GM19193 (cell line): ENCODE data around the gene DCDC1.

Experiments used
- POLR2A ChIP-seq: IDR thresholded peaks from 4 replicates; pipeline ENCODE4 v1.6.1; 2011; ENCODE audit not compliant: insufficient read depth, insufficient read length; ENCODE audit errors: extremely low read depth

DCDC1 gene, protein sequence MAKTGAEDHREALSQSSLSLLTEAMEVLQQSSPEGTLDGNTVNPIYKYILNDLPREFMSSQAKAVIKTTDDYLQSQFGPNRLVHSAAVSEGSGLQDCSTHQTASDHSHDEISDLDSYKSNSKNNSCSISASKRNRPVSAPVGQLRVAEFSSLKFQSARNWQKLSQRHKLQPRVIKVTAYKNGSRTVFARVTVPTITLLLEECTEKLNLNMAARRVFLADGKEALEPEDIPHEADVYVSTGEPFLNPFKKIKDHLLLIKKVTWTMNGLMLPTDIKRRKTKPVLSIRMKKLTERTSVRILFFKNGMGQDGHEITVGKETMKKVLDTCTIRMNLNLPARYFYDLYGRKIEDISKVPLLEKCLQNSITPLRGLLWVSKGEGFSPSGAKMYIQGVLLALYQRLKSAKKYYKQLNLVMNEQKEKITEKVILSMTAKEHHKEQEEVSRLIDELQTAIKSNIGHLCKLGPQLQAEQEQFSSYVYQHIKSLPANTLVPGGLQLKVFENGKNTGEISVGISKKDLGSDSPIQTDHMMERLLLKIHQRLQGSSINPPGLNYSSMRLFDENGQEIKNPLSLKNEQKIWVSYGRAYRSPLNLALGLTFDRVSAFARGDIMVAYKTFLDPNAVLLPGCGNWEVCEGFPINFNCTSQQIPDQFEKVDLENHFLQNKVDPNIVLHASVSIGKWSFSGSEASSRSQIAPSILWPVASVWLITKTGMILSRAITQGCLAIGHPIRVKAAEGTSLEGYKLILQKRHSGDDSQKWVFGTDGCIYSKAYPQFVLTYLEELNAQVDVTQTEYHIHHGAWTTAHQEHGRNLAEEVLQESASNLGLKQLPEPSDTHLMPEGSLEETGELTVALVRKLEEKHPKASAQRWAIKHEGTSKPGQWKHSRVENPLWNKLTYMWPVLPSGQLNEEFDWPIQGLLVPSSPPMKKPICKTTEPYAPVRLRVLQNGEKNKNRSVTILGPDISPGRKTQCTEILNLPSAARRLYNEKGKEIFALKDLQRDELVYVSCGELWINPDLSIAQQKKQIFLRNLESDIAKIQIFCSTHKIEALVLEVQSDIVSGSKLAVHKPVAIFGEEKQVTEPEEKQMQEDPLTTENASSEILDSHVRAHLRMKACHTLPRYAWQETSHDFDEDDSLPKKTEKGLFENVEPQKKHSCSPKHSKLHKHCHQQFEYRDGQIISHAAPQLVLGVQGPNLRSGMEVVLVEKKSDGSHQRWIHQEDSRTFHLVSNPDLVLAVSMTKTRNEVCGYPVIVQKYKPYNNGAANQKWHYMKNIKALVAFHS (N-terminal part only)

DNA sequence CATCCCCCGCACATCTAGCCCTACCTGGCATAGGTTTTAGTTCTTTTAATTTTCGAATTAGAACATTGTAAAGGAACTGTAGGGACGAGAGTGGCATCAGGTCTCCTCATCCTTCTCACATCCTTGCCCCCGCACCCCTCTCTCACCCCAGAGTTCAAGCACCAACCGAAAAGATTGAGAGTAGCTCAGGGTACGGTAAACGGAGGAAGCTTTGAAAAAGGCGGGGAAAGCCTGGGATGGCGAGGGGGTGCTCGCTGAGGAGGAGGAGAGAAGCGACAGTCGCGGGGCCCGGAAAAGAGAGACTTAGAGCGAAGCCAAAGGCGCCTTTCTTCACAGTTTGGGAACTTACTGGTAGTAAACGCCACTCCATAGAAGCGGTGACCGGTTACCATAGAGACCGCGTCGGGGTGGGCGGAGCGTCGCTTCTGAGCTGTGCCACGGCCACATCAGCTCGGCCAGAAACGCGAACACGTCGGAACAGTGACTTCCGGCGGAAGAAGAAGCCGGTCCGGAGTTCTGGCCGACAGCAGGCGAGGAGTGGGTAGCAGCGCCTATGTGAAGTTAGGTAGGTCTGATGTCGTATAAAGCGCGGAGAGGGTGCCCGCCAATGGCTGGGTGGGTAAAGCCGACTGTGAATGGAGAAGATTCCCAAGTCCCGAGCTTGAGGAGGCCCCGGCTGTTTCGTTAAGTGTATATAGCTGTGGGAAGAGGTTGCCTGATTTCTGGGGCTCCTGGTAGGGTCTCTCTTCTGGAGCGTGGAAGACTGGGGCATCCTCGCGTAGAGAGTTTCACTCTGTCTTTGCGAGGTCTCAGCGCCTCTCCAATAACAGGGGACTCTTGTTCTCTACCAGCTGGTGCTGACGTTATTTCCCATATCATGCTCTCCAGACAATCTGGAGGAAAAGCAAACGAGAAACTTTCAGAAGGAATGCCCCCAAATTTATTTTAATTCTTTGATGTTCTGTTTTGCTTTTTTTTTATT lies at the start of gene DCDC1, which contains the start of gene DNAJC24:
TSS of gene DCDC1 (minus strand) at position 392 of the 982 bp plus-strand sequence. CDS start 41,459 bp downstream, outside the sequence.
TSS of gene DNAJC24 (plus strand) at position 513 of the 982 bp plus-strand sequence. CDS start 889 bp downstream, outside the sequence.
- TF ChIP-seq POLR2A, result peak; percentile 90

DNA sequence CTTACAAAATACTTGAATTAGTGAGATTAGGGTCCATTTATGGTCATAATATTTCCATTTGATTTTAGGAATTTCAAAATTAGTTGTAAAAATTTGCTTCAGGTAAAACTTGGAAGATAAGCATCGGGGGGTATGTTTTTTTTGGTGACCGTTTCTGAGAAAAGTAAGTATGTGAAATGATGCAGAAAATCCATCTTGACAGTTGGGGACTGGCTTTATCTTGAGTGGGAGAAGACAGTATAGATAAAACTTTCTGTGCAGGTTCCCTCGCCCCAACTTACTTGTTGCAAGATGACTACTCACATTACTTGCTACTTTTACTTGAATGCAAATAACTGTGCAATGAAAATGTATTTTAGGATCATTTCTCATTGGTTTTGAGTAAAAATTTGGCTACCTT lies 49.6 kb upstream of the DCDC1 start:
- TF ChIP-seq POLR2A, result no peak

DNA sequence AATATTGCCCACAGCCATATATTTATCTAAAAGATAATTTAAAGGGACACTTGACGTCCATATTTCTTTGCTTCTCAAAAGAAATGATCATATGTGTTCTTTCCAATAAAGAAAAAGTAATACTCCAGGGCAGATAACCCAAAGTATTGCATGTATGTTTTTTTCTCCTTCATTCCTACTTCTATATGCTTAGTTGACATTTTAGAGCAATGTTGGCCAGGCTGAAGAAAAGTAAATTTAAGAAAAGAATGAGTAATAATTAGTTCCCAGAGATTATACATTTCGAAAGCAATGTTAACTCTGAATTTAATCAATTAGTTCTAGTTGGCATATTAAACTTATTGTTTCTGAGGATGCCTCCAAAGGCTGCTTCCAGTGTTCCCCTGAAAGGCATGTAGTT lies 48.3 kb upstream of the DCDC1 start:
- TF ChIP-seq POLR2A, result no peak

DNA sequence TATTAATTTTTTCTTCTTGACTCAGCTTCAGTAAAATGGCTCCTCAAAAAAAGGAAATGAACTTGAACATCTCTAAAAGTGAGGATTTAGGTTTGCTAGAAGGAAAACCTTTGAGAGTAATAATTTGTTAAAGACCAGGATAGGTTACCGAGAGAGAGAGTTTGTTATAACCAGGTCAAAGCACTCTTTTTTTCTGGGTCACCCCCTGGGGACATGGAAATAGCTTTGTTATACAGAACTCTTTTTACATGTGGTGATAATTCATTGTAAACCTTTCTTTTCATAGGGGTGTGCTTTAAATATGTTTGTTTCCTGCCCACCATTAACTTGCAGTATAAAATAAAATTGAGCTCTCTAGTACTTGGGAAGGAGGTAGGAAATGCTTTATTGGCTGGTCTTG lies 47.8 kb upstream of the DCDC1 start:
- TF ChIP-seq POLR2A, result no peak

DNA sequence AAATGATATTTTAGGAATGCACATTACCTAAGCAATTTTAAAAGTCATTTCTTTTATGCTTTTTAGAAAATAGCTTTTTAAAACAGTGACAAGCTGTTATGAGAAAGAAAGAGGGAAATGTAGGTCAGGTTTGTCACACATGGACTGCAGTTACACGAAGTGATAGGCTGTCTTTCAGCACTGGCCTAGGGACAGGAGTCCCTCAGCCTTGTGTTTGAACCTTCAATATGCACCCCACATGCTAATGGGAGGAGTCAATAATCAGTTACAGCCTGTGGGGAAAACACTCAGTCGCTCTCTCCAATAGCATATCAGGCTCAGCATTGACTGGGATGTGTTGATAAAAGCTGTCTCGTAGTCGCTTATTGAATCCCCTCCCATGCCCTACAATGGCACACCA lies 45.9 kb upstream of the DCDC1 start:
- TF ChIP-seq POLR2A, result no peak

DNA sequence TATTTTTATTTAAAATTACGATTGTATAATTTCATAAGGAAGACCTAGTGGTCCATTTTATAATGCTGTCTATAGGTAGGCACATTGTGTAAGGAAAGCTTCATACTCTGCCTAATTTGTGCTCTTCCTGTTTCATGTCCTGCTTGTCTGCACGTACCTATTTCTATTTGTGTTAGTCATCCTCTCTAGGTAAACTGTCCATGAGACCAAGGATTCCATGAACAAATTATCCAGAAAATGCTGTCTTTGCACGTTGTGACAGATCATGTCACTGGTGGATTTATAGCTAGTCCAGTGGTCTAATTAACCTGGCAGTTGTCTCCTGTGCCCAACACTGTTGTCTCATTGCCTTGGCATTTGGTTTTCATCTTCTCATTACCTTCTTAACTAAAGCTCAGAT lies 44.8 kb upstream of the DCDC1 start:
- TF ChIP-seq POLR2A, result no peak

DNA sequence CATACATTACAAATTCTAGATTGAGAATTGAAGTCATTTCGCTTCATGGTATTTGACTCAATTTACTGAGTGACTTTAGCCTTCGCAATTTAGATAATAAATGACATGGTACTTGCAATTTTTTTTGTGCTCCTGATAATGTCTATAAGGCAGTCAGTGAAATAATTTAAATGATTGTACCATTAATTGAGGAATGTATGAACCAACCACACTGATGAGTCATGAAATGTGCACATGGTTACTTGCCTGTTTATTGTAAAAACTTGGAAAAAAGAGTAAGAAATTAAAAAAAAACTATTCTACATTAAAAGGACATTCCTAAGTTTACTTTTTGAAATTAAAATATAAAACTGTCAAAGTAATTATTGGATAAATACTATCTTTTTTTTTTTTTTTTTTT lies 43.4 kb upstream of the DCDC1 start:
- no peak for TF ChIP-seq POLR2A

DNA sequence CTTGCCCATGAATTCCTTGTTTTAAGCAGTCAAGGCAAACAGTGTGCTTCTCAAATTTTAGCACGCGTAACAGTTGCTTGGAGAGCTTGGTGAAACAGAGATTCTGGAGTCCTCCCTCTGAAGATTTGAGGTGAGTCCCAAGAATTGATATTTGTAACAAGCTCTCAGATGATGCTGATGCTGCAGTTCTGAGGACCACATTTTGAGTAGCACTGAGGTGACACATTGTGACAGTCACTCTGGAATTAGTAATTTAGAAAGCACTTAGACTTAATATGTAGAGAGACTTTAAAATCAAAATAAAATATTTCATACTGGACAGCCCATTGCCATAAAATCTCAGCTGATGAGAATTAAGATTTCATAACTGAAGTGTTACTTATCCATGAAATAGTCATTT lies 38.7 kb upstream of the DCDC1 start:
- no peak for TF ChIP-seq POLR2A

DNA sequence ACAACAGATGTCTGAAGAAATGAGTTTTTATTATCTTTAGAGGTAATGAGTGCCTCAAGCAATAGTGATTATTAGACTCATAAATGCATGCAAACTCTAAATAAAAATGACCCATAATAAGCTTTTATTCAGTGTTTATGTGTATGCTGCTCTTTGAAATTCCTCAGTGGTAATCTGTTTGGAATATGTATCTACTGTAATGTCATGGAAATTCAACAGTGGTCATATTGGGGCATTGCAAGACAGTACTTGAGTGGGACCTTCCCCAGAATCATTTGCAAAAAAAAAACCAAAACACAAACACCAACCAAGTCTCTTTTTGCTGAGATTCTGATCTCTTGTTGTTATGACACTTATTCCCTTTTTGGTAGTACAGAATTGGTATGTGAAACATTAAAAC lies 35.1 kb upstream of the DCDC1 start:
- TF ChIP-seq POLR2A, result no peak

DNA sequence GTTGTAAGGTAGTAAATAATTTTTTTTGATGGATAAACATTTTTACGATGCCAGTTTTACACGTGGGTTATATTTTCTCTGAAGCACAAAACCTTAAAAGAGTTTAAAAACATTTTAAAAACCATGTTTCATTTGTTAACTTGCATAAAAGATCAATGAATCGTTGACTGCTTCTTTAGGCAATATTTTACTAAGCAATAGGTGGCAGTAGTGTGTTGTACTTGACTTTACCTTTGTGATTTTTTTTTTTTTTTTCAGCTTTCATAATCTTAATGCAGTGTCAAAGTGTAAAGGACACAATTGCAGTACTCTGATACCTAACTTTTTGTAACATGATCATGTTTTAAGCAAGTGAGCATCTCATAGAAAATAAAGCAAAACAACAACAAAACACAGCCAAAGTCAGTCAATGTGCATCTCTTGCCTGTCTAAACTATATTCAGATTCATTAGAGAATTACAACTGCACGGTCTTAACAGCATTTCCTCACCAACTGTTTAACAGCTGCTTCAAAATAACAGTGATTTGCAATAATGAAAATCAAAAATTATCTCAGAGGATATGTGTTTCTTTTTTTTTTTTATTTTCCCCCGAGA lies 27.8 kb upstream of the DCDC1 start:
- no peak for TF ChIP-seq POLR2A

DNA sequence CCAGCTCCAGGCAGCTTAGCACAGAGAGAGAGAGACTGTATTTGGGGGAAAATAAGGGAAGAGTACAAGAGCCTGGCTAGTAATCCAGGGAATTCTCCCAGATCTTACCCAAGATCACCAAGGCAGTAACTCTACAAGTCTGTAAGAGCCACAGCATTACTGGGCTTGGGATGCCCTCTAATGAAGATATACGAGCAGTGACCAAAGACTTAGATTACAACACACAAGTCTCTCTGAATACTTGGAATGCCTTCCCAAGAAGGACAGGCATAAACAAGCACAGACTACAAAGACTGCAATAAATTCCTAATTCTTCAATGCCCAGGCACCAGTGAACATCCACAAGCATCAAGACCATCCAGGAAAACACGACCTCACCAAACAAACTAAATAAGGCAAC lies 17.8 kb upstream of the DCDC1 start:
- TF ChIP-seq POLR2A, result no peak

DNA sequence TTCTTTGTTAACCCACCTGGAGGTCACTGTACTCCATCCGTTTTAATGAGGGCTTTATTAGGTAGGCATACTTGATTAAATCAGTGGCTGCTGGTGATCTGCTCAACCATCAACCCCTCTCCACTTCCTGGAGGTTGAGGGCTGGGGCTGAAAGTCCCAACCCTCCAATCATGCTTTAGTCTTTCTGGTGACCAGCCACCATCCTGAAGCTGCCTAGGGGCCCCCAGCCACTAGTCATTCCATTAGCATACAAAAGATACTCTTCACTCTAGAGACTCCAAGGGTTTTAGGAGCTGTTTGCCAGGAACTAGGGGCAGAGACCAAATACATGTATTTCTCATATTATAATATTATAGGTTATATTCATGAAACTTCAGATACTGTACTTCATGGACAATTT lies 13.6 kb upstream of the DCDC1 start:
- TF ChIP-seq POLR2A, result no peak

DNA sequence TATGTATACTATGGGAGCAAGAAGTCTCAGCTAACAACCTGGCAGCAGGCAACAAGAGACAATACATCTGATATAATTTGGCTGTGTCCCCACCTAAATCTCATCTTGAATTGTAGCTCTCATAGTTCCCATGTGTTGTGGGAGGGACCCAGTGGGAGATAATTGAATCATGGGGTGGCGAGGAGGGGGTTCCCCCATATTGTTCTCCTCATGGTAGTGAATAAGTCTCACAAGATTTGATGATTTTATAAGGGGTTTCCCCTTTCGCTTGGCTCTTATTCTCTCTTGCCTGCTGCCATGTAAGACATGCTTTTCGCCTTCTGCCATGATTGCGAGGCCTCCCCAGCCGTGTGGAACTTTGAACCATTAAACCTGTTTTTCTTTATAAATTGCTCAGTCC lies 6.3 kb upstream of the DCDC1 start:
- TF ChIP-seq POLR2A, result no peak
